DND-41 (cell line): ENCODE results near the gene AP2A1.

Experiments used
- ATAC-seq: fragments of 200-7000 bp; cut with Tn5 transposase; 3 replicates; pipeline ENCODE4 v1.9.1; 2021; ENCODE audit warnings: low read depth; ENCODE audit not compliant: insufficient read depth
- DNase-seq: peaks from one replicate; pipeline ENCODE4 v3.0.0-alpha.2; 2020
- H2AFZ ChIP-seq: 2 replicates; pipeline ENCODE4 v1.6.0; 2012; ENCODE audit warnings: low read depth, low read length
- H3K27ac ChIP-seq: 2 replicates; pipeline ENCODE4 v1.5.1; 2012; ENCODE audit warnings: low read length, inconsistent platforms
- H3K27me3 ChIP-seq: fragments of 200-600 bp; sonication (generic); 2 replicates; pipeline ENCODE4 v1.6.0; 2012; ENCODE audit warnings: low read length, mild to moderate bottlenecking, inconsistent platforms; ENCODE audit not compliant: insufficient read depth, poor library complexity
- H3K36me3 ChIP-seq: 2 replicates; pipeline ENCODE4 v1.5.1; 2012; ENCODE audit warnings: low read length, inconsistent platforms; ENCODE audit not compliant: insufficient read depth
- H3K4me1 ChIP-seq: 2 replicates; pipeline ENCODE4 v1.5.1; 2012; ENCODE audit warnings: mild to moderate bottlenecking, low read length; ENCODE audit not compliant: insufficient read depth
- H3K4me2 ChIP-seq: 2 replicates; pipeline ENCODE4 v1.6.0; 2012; ENCODE audit warnings: mild to moderate bottlenecking, moderate library complexity, low read length, inconsistent platforms; ENCODE audit not compliant: insufficient read depth
- H3K4me3 ChIP-seq, 2 experiments: fragments of 200-600 bp in 1 of 2; shearing (Covaris generic) in 1 of 2; 2 replicates each; pipeline ENCODE4 v1.5.1; 2012 to 2016; ENCODE audit warnings: inconsistent platforms in 2 of 2, low read length in 2 of 2, mild to moderate bottlenecking in 2 of 2, low read depth in 1 of 2, moderate library complexity in 1 of 2
- H3K79me2 ChIP-seq: 2 replicates; pipeline ENCODE4 v1.6.0; 2012; ENCODE audit warnings: low read length, inconsistent platforms; ENCODE audit not compliant: insufficient read depth
- H3K9ac ChIP-seq: 2 replicates; pipeline ENCODE4 v1.6.0; 2012; ENCODE audit warnings: low read depth, mild to moderate bottlenecking, inconsistent platforms, low read length, moderate library complexity
- H3K9me3 ChIP-seq: 2 replicates; pipeline ENCODE4 v1.5.1; 2012; ENCODE audit warnings: low read length, moderate library complexity, mild to moderate bottlenecking, inconsistent platforms; ENCODE audit not compliant: insufficient read depth, severe bottlenecking
- H4K20me1 ChIP-seq: 2 replicates; pipeline ENCODE4 v1.6.0; 2012; ENCODE audit warnings: low read length; ENCODE audit not compliant: insufficient read depth
- CTCF ChIP-seq: IDR thresholded peaks from 2 replicates; pipeline ENCODE4 v1.5.1; 2012; ENCODE audit warnings: borderline replicate concordance, low read length, moderate library complexity, mild to moderate bottlenecking; ENCODE audit not compliant: poor library complexity, severe bottlenecking; ENCODE audit errors: extremely low read depth
- EZH2 ChIP-seq: IDR thresholded peaks from 3 replicates; pipeline ENCODE4 v1.6.1; 2012; ENCODE audit warnings: borderline replicate concordance, low read depth, mild to moderate bottlenecking, moderate library complexity, low read length, inconsistent platforms; ENCODE audit not compliant: severe bottlenecking

Gene AP2A1

GRCh38 chr19:49845414-49845813 lies 78.6 kb downstream of the AP2A1 start:
- Histone ChIP-seq H3K27me3 (no peaks in the 10 kb centered on the region), H2AFZ (no peak overlapping the region), H3K79me2 (peaks cover 11% of the 10 kb centered on the region; the same call in 1 of the 2 replicates), H3K27ac (no peak overlapping the region), H4K20me1 (no peaks in the 10 kb centered on the region), H3K4me1 (peaks cover 25% of the 10 kb centered on the region), H3K36me3 (peaks cover 7% of the 10 kb centered on the region), H3K4me2 (no peak overlapping the region), H3K4me3 (no peak overlapping the region), H3K9ac (no peak overlapping the region), H3K9me3 (no peaks in the 10 kb centered on the region)
- TF ChIP-seq EZH2: no peak
- TF ChIP-seq CTCF: no peak
- ATAC-seq (no peak), DNase-seq (no peak)

GRCh38 chr19:49846408-49846807 lies 79.6 kb downstream of the AP2A1 start:
- no peaks in the 10 kb centered on the region for H3K9me3 ChIP-seq
- peaks cover 25% of the 10 kb centered on the region for H3K4me1 ChIP-seq
- H3K4me2 ChIP-seq: no peak overlapping the region
- ATAC-seq: no peak
- H2AFZ ChIP-seq: no peak overlapping the region
- H3K9ac ChIP-seq: no peak overlapping the region
- H3K27ac ChIP-seq: no peak overlapping the region
- H3K4me3 ChIP-seq: no peak overlapping the region
- no peaks in the 10 kb centered on the region for H4K20me1 ChIP-seq
- DNase-seq: no peak
- TF ChIP-seq CTCF (no peak), EZH2 (no peak)
- 0 out of 2 replicates have a peak, but pooled peaks cover 3% of the 10 kb centered on the region for H3K36me3 ChIP-seq
- peaks cover 14% of the 10 kb centered on the region for H3K79me2 ChIP-seq
- no peaks in the 10 kb centered on the region for H3K27me3 ChIP-seq

- Histone ChIP-seq H3K27ac (no peak overlapping the region), H3K9ac (no peak overlapping the region), H3K79me2 (peaks cover 30% of the 10 kb centered on the region), H3K4me3 (no peak overlapping the region), H3K4me1 (peaks cover 38% of the 10 kb centered on the region), H2AFZ (no peak overlapping the region), H3K4me2 (no peak overlapping the region), H3K9me3 (no peaks in the 10 kb centered on the region), H3K27me3 (no peaks in the 10 kb centered on the region), H4K20me1 (peaks cover 12% of the 10 kb centered on the region), H3K36me3 (peaks cover 11% of the 10 kb centered on the region; the same call in 1 of the 2 replicates)
- ATAC-seq (no peak), DNase-seq (no peak)
- TF ChIP-seq EZH2 (no peak), CTCF (no peak)
These were observed 81.2 kb downstream of the AP2A1 start for GRCh38 chr19:49847731-49848696.
